Superior temporal gyrus (tissue), 1 donor: ENCODE results near the gene NPW.

Experiments
- DNase-seq: peaks from one replicate; pipeline ENCODE4 v3.0.0-alpha.2; 2016; ENCODE audit errors: extremely low spot score

NPW gene

DNA sequence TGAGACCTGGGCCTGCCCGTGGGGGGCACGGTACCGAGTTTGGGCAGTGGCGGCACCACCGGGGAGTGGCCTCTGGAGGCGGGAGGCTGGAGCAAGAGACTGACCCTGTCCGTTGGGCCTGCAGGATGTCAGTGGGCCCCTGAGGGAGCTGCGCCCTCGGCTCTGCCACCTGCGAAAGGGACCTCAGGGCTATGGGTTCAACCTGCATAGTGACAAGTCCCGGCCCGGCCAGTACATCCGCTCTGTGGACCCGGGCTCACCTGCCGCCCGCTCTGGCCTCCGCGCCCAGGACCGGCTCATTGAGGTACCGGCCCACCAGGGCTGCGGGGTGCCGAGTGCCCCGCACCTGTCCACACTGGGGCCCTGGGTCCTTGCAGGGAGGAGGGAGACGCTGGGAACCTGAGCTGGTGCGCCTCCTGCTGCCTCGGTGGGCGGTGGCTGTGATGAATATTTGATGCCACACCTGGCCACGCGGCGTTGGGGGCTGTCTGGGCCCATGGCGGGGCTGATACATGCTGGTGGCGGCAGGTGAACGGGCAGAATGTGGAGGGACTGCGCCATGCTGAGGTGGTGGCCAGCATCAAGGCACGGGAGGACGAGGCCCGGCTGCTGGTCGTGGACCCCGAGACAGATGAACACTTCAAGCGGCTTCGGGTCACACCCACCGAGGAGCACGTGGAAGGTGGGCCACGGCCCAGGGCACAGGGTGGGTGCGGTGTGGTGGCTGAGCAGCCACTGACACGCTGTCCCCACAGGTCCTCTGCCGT is 16.8 kb downstream of the NPW start:
- DNase-seq, result no peak

DNA sequence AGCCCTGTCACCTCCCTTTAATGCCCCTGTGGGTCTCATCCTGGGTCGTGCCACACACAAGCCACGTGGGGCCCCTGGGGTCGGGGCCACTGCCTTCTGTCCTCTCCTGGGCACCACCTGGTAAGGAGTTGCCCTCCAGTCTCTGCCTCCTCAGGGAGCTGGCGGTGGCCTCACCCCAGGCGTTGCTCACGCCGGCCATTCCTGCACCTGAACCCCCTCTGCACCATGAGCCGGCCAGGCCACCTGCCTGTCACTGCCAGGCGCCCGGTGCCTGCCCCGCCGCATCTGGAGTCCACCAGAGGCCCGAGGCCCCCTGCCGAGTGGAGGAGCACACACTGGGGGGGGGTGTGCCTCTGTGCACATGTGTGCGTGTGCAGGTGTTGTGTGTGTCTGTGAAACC is 17.5 kb downstream of the NPW start:
- DNase-seq, result no peak

GRCh38 chr16:2037647-2038381 is 18.2 kb downstream of the NPW start:
- no peak for DNase-seq

- DNase-seq, result no peak
Observed at GRCh38 chr16:2038382-2039231, 19.0 kb downstream of the NPW start.

DNA sequence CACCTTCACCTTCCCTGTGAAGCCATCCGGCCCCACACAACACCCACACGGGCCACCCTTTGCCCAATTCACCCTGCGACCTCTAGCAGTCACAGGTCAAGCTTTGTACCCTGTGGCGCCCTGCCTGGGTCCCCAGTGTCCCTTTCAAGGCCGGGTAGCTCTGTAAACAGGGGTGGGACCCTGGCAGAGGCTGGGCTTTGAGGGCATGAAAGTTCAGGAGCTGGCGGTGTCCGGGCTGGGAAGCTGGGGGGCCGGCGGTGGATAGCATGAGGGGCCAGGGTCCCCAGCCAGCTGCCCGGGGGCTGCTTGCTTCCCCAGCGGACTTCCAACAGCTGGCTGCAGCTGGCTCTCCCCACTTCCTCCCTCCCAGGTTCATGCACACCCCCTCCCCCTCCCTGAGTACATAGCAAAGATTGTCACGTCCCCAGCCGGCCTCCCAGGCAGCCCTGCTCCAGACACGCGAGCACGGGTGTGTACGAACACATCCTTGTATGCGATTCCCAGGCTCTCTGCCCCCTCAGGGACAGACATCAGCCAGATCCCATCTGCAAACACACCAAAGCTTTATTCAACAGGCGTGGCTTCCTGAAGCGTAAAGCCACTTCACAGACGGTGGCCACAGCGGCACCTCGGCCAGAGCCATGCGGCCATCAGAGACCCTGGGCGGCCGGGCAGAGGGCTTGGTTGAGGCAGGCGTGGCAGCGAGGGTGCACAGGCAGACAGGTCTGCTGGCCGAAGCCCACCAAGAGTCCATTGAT is 19.9 kb downstream of the NPW start:
- no peak for DNase-seq

- no peak for DNase-seq
Observed at GRCh38 chr16:2040041-2040786, 20.6 kb downstream of the NPW start.

DNA sequence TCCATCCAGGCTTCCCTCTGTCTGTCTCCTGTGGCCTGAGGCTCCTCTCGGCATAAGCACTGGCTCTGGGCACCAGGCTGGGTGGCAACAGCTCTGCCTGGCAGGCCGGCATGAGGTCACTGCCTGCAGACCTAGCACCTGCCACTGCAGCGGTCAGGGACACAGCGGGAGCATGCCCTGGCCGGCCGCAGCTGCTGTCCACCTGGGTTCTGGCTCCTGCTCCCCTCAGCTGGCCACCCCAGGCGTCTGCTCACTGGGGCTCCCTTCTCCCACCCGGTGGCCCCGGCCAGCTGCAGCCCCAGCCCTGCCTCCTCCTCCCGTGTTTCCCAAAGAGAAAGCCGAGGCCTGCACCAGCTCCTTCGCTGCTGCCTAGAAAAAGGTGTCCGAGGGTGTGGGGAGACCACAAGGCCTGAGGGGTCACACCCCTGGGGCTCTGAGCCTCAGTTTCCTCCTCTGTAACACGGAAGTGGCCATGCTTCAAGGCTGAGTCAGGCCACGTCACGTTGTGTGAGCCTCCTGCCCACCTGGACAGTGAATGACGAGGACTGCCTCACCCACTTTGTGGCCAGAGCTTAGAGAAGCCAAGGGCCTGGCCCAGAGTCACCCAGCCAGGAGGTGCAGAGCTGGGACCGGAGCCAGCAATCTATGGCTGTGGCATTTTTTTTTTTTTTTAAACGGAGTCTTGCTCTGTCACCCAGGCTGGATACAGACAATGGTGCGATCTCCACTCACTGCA is 21.4 kb downstream of the NPW start:
- DNase-seq, result no peak

- no peak for DNase-seq
Observed at GRCh38 chr16:2042171-2042985, 22.8 kb downstream of the NPW start.

DNA sequence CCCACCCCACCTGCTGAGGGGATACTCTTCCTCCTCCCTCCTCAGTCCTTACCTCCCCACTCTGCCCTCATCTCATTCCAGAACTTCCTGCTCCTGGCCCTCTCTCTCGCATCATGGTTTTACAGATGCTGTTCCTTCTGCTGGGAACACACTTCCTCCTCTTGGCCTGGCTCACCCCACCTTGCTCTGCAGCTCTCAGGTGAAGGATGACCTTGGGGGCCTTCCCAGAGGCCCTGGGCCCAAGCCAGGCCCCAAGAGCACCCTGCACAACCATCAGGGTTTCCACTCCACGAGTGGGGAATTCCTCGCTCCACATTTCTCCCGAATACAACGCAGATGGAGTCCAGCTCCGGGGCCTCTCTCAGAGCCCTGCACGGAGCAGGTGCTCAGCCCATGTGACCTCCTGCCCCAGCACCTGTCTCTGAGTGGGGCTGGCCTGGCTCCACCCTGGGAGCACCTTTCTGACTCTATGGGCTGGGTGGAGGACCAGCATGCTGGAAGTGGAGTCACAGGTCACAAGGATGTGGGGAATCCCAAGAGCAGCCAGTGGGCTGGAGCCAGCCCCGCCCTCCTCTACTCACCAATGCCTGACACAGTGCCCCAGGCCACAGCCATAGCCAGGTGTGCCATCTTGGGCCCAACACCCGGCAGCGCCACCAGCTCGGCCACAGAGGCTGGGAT is 23.5 kb downstream of the NPW start:
- no peak for DNase-seq

GRCh38 chr16:2043667-2044451 is 24.3 kb downstream of the NPW start:
- peak; percentile 27 for DNase-seq

GRCh38 chr16:2044541-2044940 is 25.0 kb downstream of the NPW start:
- no peak for DNase-seq

GRCh38 chr16:2045965-2046892 is 26.6 kb downstream of the NPW start:
- DNase-seq, result no peak

- DNase-seq, result no peak
Observed at GRCh38 chr16:2046893-2047329, 27.3 kb downstream of the NPW start.

DNA sequence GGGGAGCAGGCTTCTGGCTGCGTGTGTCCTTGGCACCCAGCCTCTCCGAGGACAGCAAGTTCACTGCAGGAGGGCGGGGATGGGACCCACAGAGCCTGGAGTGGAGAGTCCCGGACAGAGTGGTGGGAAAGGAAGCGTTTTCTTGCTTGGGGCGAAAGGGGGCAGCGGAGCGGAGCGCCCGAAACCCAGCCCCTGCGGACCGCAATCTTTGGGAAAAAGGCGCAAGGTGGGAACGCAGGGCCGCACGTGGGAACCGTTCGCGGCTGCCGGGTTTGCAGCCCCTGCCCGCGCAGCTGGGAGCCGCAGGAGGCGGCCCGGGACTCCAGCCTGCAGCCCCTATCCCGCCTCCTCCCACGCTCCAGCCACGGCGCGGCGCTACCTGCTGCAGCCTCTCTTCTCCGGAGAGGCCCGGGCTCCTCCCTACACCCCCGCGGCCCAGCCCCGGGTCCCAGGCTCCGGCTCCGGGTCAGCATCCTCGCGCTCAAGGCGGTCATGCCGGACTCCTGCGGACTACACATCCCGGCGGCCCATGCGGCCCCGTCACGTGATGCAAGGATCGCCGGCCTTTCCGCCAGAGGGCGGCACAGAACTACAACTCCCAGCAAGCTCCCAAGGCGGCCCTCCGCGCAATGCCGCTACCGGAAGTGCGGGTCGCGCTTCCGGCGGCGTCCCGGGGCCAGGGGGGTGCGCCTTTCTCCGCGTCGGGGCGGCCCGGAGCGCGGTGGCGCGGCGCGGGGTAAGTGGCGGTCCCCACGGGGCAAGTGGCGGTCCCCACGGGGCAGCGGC is 27.9 kb downstream of the NPW start, which contains the start of the genes NTHL1 and TSC2:
NTHL1 (minus strand) TSS at position 505 of the 786 bp plus-strand sequence; CDS start at position 494, 11 bp downstream.
TSC2 (plus strand) TSS at position 656 of the 786 bp plus-strand sequence. CDS start 631 bp downstream, outside the sequence.
- DNase-seq, result peak; percentile 98

GRCh38 chr16:2048116-2048543 is 28.5 kb downstream of the NPW start:
- DNase-seq, result no peak

- DNase-seq, result no peak
Observed at GRCh38 chr16:2053211-2053610, 33.6 kb downstream of the NPW start.
